GM12873 (cell line): ENCODE data around the gene HIPK2.

Source experiments
- CTCF ChIP-seq: IDR thresholded peaks from 2 replicates; pipeline ENCODE4 v1.5.1; 2012; ENCODE audit warnings: low read depth, mild to moderate bottlenecking, moderate library complexity, low read length, control low read depth; ENCODE audit not compliant: insufficient read depth; ENCODE audit errors: missing control alignments

HIPK2 gene

GRCh38 chr7:139582130-139582650 is 195.6 kb downstream of the HIPK2 start:
- TF ChIP-seq CTCF = no peak

GRCh38 chr7:139580435-139580834 is 197.4 kb downstream of the HIPK2 start:
- no peak for TF ChIP-seq CTCF

- TF ChIP-seq CTCF = no peak
Observed at GRCh38 chr7:139576179-139576973, 201.4 kb downstream of the HIPK2 start.

GRCh38 chr7:139575338-139575680 is 202.5 kb downstream of the HIPK2 start:
- TF ChIP-seq CTCF = no peak

- TF ChIP-seq CTCF = no peak
Observed at GRCh38 chr7:139574618-139575337, 203.0 kb downstream of the HIPK2 start.

- TF ChIP-seq CTCF = no peak
Observed at GRCh38 chr7:139573871-139574270, 203.9 kb downstream of the HIPK2 start.

- TF ChIP-seq CTCF = no peak
Observed at GRCh38 chr7:139572704-139573385, 205.0 kb downstream of the HIPK2 start.
